MM.1S (cell line): ENCODE data around the gene TASP1.

Experiments used
- EZH2 ChIP-seq: fragments of 300-600 bp; sonication (generic); optimal IDR thresholded peaks from 2 replicates; pipeline ENCODE3; 2017; ENCODE audit warnings: low read depth, mild to moderate bottlenecking, antibody characterized with exemption, low read length, mixed read lengths
- TF ChIP-seq, protein P1 (sequence below): fragments of 300-600 bp; sonication (generic); IDR thresholded peaks from 2 replicates; pipeline ENCODE4 v1.5.1; 2016; ENCODE audit warnings: antibody characterized with exemption, low read length, mixed read lengths

DNA sequence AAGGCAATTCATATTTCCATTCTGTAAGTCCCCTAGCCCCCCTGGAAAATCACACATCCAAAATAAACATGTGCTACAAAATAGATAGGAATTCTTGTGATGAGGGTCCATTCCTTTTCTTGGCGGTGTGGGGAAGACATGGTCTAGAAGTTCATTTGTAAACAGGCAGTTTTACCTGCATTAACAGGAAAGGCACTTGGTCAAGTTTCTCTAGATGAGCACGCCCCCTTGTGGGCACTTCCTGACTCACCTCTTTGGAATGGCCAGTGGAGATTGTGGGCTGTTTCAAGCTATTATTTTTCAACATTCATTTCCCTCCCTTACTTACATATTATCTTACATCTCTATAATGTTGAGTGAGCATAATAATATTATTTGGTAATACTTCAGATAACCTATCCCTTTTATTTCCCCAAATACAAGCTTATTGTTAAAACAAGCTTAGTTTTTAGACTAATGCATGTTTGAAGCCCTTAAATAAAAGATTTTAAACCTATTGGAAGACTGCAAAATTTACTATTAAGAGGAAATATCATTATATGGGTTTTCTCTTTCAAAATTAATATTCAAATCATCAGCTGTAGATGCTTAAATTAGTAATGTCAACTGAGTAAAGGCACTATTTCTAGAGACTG, 92.1 kb downstream of the TASP1 start:
- TF ChIP-seq, protein P1, sequence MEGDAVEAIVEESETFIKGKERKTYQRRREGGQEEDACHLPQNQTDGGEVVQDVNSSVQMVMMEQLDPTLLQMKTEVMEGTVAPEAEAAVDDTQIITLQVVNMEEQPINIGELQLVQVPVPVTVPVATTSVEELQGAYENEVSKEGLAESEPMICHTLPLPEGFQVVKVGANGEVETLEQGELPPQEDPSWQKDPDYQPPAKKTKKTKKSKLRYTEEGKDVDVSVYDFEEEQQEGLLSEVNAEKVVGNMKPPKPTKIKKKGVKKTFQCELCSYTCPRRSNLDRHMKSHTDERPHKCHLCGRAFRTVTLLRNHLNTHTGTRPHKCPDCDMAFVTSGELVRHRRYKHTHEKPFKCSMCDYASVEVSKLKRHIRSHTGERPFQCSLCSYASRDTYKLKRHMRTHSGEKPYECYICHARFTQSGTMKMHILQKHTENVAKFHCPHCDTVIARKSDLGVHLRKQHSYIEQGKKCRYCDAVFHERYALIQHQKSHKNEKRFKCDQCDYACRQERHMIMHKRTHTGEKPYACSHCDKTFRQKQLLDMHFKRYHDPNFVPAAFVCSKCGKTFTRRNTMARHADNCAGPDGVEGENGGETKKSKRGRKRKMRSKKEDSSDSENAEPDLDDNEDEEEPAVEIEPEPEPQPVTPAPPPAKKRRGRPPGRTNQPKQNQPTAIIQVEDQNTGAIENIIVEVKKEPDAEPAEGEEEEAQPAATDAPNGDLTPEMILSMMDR: peak; percentile 86
- TF ChIP-seq EZH2: no peak
